ENCODE data around the gene NUP133. TPM values are rescaled to one million over a fixed set of nuclear protein-coding genes. Genes with fewer than 3 reads are reported as not detected.

Gene NUP133
- total RNA-seq, 1 donor, result 35.1 TPM

DNA sequence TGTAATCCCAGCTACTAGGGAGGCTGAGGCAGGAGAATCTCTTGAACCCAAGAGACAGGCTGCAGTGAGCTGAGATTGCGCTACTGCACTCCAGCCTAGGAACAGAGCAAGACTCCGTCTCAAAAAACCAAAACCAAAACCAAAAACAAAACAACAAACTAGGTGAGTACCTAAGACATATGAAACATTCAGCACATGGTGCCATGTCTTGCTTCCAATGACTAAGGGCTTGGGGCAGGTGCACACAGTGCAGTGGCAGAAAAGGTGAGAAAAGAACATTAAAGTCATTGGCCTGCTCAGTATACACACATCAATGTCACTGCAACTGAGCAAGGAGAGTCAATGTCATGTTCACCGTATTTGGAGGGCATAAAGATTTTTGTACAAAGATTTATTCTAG is 70.1 kb downstream of the NUP133 start:
- TF ChIP-seq, protein P1, sequence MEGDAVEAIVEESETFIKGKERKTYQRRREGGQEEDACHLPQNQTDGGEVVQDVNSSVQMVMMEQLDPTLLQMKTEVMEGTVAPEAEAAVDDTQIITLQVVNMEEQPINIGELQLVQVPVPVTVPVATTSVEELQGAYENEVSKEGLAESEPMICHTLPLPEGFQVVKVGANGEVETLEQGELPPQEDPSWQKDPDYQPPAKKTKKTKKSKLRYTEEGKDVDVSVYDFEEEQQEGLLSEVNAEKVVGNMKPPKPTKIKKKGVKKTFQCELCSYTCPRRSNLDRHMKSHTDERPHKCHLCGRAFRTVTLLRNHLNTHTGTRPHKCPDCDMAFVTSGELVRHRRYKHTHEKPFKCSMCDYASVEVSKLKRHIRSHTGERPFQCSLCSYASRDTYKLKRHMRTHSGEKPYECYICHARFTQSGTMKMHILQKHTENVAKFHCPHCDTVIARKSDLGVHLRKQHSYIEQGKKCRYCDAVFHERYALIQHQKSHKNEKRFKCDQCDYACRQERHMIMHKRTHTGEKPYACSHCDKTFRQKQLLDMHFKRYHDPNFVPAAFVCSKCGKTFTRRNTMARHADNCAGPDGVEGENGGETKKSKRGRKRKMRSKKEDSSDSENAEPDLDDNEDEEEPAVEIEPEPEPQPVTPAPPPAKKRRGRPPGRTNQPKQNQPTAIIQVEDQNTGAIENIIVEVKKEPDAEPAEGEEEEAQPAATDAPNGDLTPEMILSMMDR (IDR thresholded peaks at IDR 0.05; ENCODE audit: extremely low read depth, low read depth, low read length), result no peak
- Histone ChIP-seq H3K4me2 (ENCODE audit: insufficient read depth, low read length) (no peak overlapping the region), H3K9me3 (ENCODE audit: low read depth, low read length) (no peaks in the 10 kb centered on the region), H3K79me2 (ENCODE audit: insufficient read depth, low read length) (no peaks in the 10 kb centered on the region), H2AFZ (ENCODE audit: low read length) (no peak overlapping the region), H3K27ac (ENCODE audit: low read depth, low read length) (no peak overlapping the region), H3K36me3 (ENCODE audit: insufficient read depth, low read length) (no peaks in the 10 kb centered on the region), H3K4me1 (ENCODE audit: insufficient read depth, low read length) (peaks cover 12% of the 10 kb centered on the region), H4K20me1 (ENCODE audit: insufficient read depth, low read length) (no peaks in the 10 kb centered on the region), H3K27me3 (ENCODE audit: insufficient read depth, low read length) (peaks cover 39% of the 10 kb centered on the region), H3K4me3 (ENCODE audit: insufficient read depth, low read length) (no peak overlapping the region)
- DNase-seq (ENCODE audit: insufficient read length, low spot score, missing footprints), result no peak

DNA sequence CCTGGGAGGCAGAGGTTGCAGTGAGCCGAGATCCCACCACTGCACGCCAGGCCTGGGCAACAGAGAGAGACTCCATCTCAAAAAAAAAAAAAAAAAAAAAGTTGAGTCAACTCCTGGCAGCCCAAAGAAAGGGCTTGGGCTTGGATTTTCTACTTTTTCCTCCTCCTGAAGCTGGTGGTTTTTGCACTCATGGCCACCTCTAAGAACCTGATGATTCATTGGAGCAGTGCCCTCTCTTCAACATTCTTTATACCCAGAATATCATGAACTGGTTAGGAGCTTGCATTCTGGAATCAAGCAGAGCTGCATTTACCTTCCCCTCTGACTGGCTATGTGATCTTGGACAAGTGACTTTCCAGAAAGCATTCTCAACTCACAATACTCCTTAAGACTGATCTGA is 70.7 kb downstream of the NUP133 start:
- DNase-seq (ENCODE audit: insufficient read length, low spot score, missing footprints), result no peak
- H2AFZ ChIP-seq (ENCODE audit: low read length), result no peak overlapping the region
- no peaks in the 10 kb centered on the region for H4K20me1 ChIP-seq (ENCODE audit: insufficient read depth, low read length)
- H3K9me3 ChIP-seq (ENCODE audit: low read depth, low read length), result no peaks in the 10 kb centered on the region
- H3K27ac ChIP-seq (ENCODE audit: low read depth, low read length), result no peak overlapping the region
- no peaks in the 10 kb centered on the region for H3K36me3 ChIP-seq (ENCODE audit: insufficient read depth, low read length)
- H3K79me2 ChIP-seq (ENCODE audit: insufficient read depth, low read length), result no peaks in the 10 kb centered on the region
- no peak overlapping the region for H3K4me2 ChIP-seq (ENCODE audit: insufficient read depth, low read length)
- H3K4me1 ChIP-seq (ENCODE audit: insufficient read depth, low read length), result peaks cover 12% of the 10 kb centered on the region
- TF ChIP-seq, protein P1 (IDR thresholded peaks at IDR 0.05; ENCODE audit: extremely low read depth, low read depth, low read length), result no peak
- no peak overlapping the region for H3K4me3 ChIP-seq (ENCODE audit: insufficient read depth, low read length)
- H3K27me3 ChIP-seq (ENCODE audit: insufficient read depth, low read length), result peaks cover 45% of the 10 kb centered on the region

DNA sequence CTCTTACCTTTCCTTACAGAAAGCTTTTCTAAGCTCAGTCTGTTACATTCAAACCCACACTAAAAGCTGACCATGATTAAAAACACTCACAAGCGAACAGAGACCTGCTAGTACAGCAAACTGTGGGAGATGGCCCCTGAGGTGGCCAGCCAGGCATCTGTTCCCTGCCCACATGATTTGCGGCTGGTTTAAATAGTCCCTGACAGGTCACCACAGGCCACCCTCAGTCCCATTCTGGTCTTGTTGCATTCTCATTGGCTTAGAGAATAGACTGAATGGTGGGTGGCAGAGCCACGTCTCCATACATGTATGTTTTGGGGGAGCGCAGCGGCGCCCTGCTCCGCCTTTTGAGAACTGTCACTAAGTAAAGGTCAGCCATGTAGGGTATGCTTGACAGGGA is 71.9 kb downstream of the NUP133 start:
- Histone ChIP-seq H3K4me2 (ENCODE audit: insufficient read depth, low read length) (no peak overlapping the region), H3K79me2 (ENCODE audit: insufficient read depth, low read length) (no peaks in the 10 kb centered on the region), H4K20me1 (ENCODE audit: insufficient read depth, low read length) (no peaks in the 10 kb centered on the region), H3K9me3 (ENCODE audit: low read depth, low read length) (no peaks in the 10 kb centered on the region), H3K36me3 (ENCODE audit: insufficient read depth, low read length) (no peaks in the 10 kb centered on the region), H3K27ac (ENCODE audit: low read depth, low read length) (no peak overlapping the region), H3K4me1 (ENCODE audit: insufficient read depth, low read length) (peaks cover 9% of the 10 kb centered on the region), H2AFZ (ENCODE audit: low read length) (no peak overlapping the region), H3K4me3 (ENCODE audit: insufficient read depth, low read length) (no peak overlapping the region), H3K27me3 (ENCODE audit: insufficient read depth, low read length) (peaks cover 56% of the 10 kb centered on the region)
- TF ChIP-seq, protein P1 (IDR thresholded peaks at IDR 0.05; ENCODE audit: extremely low read depth, low read depth, low read length), result no peak
- no peak for DNase-seq (ENCODE audit: insufficient read length, low spot score, missing footprints)

DNA sequence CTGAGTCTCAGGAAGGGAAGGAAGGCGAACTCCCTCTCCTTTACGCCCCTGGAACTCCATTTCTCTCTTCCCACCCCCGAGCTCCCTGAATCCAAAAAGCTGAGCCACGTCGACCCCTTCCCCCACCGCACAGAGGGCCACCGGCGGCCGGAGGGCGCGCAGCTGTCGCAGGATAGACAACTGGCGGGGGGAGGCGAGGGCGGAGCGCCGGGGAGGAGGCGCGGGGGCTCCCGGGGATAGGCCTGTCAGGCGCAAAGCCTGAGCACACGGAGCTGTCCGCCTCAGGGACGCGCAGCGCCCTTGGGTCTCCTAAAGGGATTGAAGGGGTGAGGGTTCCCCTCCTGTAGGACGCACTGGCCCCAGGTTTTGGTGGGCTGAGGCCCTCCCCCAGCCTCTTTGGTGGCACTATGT is 73.5 kb downstream of the NUP133 start:
- Histone ChIP-seq H3K4me3 (ENCODE audit: insufficient read depth, low read length) (no peak overlapping the region), H3K36me3 (ENCODE audit: insufficient read depth, low read length) (no peaks in the 10 kb centered on the region), H4K20me1 (ENCODE audit: insufficient read depth, low read length) (no peaks in the 10 kb centered on the region), H3K4me1 (ENCODE audit: insufficient read depth, low read length) (no peaks in the 10 kb centered on the region), H3K27me3 (ENCODE audit: insufficient read depth, low read length) (peaks cover 72% of the 10 kb centered on the region), H3K9me3 (ENCODE audit: low read depth, low read length) (no peaks in the 10 kb centered on the region), H3K79me2 (ENCODE audit: insufficient read depth, low read length) (no peaks in the 10 kb centered on the region), H3K4me2 (ENCODE audit: insufficient read depth, low read length) (no peak overlapping the region), H3K27ac (ENCODE audit: low read depth, low read length) (no peak overlapping the region), H2AFZ (ENCODE audit: low read length) (no peak overlapping the region)
- no peak for DNase-seq (ENCODE audit: insufficient read length, low spot score, missing footprints)
- TF ChIP-seq, protein P1 (IDR thresholded peaks at IDR 0.05; ENCODE audit: extremely low read depth, low read depth, low read length), result no peak

Measured in osteoblast (primary cell).